ENCODE data around the gene USP9X. TPM values are rescaled to one million over a fixed set of nuclear protein-coding genes. Genes with fewer than 3 reads are reported as not detected.

USP9X gene
- total RNA-seq, 1 donor from 2014 or later = 72.4 TPM

DNA sequence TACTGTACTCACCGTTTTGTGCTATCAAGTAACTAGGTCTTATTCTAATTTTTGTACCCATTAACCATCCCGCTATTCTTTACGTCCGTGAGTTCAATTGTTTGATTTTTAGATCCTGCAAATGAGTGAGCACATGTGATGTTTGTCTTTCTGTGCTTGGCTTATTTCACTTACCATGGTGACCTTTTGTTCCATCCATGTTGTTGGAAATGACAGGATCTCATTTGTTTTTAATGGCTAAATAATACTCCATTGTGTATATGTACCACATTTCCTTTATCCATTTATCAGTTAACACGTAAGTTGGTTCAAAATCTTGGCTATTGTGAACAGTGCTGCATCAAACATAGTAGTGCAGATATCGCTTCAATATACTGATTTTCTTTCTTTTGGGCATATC lies 48.3 kb downstream of the USP9X start:
- intact Hi-C loops (cut with DNase I) = no loop called here
- TF ChIP-seq POLR2AphosphoS5 (IDR thresholded peaks at IDR 0.05; ENCODE audit: insufficient read depth in 1 of 2, low read depth in 1 of 2) (no peak), POLR2A (IDR thresholded peaks at IDR 0.05) (no peak)
- TF ChIP-seq, protein P1, sequence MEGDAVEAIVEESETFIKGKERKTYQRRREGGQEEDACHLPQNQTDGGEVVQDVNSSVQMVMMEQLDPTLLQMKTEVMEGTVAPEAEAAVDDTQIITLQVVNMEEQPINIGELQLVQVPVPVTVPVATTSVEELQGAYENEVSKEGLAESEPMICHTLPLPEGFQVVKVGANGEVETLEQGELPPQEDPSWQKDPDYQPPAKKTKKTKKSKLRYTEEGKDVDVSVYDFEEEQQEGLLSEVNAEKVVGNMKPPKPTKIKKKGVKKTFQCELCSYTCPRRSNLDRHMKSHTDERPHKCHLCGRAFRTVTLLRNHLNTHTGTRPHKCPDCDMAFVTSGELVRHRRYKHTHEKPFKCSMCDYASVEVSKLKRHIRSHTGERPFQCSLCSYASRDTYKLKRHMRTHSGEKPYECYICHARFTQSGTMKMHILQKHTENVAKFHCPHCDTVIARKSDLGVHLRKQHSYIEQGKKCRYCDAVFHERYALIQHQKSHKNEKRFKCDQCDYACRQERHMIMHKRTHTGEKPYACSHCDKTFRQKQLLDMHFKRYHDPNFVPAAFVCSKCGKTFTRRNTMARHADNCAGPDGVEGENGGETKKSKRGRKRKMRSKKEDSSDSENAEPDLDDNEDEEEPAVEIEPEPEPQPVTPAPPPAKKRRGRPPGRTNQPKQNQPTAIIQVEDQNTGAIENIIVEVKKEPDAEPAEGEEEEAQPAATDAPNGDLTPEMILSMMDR (IDR thresholded peaks at IDR 0.05) = no peak
- Histone ChIP-seq H3K27ac (no peak overlapping the region), H3K27me3 (no peaks in the 10 kb centered on the region), H3K4me3 (no peak overlapping the region), H3K4me1 (no peaks in the 10 kb centered on the region), H3K9me3 (no peaks in the 10 kb centered on the region), H3K36me3 (peaks cover 0 to 29% of the 10 kb centered on the region in 2 donors)
- no peak for DNase-seq (ENCODE audit: extremely low spot score in 2 of 2)

DNA sequence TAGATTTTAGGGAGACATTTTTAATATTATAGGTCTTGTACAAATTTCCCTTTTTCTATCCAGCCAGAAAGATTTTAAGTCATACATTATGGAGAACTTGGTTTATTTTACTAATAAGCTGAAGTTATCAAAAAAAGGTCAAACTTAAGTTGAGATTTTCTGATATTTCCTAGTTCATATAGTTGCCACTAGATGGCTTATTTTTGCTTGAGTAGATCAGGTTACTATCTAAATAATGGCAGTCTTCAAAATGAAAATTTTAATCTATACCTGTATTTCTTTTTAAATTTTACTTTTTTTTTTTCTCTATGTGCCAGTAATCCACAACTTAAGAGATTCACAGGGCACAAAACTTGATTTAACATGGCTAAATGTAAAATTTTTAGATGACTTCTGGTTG lies 52.3 kb downstream of the USP9X start:
- intact Hi-C loops (cut with DNase I) = no loop called here
- Histone ChIP-seq H3K36me3 (peaks cover 0 to 36% of the 10 kb centered on the region in 2 donors), H3K4me3 (no peak overlapping the region), H3K9me3 (no peaks in the 10 kb centered on the region), H3K27me3 (no peaks in the 10 kb centered on the region), H3K27ac (no peak overlapping the region), H3K4me1 (no peaks in the 10 kb centered on the region)
- no peak for DNase-seq (ENCODE audit: extremely low spot score in 2 of 2)
- TF ChIP-seq, protein P1 (IDR thresholded peaks at IDR 0.05) = no peak
- TF ChIP-seq POLR2A (IDR thresholded peaks at IDR 0.05) = no peak

DNA sequence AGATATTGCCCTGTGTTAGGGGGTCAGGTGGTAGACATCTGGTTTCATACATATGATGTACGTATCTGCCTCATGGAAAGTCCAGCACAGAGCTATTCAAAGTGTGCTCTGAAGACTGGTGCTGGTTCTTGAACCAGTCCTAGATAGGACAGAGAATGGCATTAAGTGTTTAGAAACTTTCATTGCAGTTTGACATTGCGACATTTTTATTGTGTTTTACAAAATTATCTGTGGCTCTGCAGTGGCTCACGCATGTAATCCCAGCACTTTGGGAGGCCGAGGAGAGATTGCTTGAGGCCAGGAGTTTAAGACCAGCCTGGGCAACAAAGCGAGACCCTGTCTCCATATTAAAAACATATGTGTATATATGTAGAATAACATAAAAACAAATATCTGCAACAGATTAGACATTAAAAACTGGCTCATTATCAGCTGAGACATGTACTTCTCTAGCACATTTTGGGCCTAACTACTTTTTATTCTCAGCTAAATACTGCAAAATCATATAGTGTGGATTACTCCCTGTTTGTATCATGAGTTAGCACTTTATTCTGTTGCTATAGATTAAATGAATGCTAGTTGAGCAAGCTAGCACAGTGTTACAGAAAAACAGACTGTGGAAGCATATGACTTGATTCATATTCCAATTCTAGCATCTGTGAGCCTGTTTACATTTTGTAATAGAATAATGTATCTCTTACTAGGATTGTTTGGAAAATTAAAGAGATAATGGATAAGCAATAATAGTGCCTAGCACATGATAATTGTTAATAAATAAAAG lies 57.1 kb downstream of the USP9X start:
- Histone ChIP-seq H3K27ac (no peak overlapping the region), H3K4me1 (no peaks in the 10 kb centered on the region), H3K36me3 (peaks cover 0 to 42% of the 10 kb centered on the region in 2 donors), H3K9me3 (no peaks in the 10 kb centered on the region), H3K4me3 (no peak overlapping the region), H3K27me3 (no peaks in the 10 kb centered on the region)
- no peak for TF ChIP-seq POLR2AphosphoS5 (IDR thresholded peaks at IDR 0.05; ENCODE audit: insufficient read depth in 1 of 2, low read depth in 1 of 2)
- TF ChIP-seq, protein P1 (IDR thresholded peaks at IDR 0.05) = no peak
- TF ChIP-seq POLR2A (IDR thresholded peaks at IDR 0.05) = no peak
- intact Hi-C loops (cut with DNase I) = no loop called here
- no peak for DNase-seq (ENCODE audit: extremely low spot score in 2 of 2)

DNA sequence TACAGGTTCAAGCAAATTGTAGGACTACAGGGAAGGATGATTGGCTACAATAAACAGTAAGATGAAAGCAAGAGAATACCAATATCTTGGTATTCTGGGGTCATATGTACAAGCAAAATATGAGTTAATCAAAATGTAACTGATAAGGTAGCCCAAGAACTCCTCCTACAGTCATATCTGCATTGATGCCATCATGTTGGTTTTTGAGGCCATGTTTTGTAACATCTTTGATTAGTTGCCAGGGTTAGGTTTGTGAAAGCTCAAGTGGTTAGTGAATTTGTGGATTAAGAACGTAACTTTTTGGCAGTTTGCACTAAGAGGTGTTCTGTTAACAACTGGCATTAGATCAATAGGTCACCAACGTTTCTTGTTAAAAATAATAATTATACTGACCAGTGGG lies 59.6 kb downstream of the USP9X start:
- H3K27ac ChIP-seq = no peak overlapping the region
- TF ChIP-seq, protein P1 (IDR thresholded peaks at IDR 0.05) = no peak
- TF ChIP-seq POLR2A (IDR thresholded peaks at IDR 0.05) (no peak), POLR2AphosphoS5 (IDR thresholded peaks at IDR 0.05; ENCODE audit: insufficient read depth in 1 of 2, low read depth in 1 of 2) (no peak)
- H3K36me3 ChIP-seq = peaks cover 0 to 65% of the 10 kb centered on the region in 2 donors
- H3K4me1 ChIP-seq = no peaks in the 10 kb centered on the region
- intact Hi-C loops (cut with DNase I) = no loop called here
- no peak overlapping the region for H3K4me3 ChIP-seq
- H3K9me3 ChIP-seq = no peaks in the 10 kb centered on the region
- DNase-seq (ENCODE audit: extremely low spot score in 2 of 2) = no peak
- no peaks in the 10 kb centered on the region for H3K27me3 ChIP-seq

DNA sequence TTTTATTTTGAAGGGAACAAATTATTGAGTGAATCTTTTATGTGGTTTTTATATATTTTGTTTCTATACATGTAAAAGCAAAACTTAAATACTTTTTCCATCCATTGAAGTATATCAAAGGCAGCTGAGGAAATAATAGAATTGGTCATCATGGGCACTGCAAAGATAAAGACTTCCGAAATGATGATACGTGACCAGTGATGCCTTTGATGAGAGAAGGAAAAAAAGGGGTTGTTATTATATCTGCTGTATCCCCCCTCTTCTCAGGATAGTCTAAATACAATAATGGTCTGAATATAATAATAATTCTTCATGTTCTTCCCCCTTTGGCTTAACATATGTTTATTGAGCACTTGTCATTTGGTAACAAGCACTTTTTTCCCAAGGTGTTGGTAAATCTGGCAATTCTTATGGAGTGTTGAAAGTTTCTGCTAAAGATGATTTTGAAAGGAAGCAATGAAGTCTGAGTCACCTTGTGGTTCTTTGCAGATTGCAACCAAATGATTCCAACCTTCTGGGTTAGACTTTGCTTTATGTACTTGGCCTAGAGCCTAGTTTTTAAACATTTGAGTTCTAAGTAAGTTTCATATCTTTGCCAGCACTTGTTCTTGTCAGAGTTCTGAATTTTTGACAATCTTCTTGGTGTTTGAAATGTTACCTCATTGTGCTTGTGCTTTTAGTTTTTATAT lies 60.8 kb downstream of the USP9X start:
- DNase-seq (ENCODE audit: extremely low spot score in 2 of 2) = no peak
- Histone ChIP-seq H3K27me3 (no peaks in the 10 kb centered on the region), H3K4me1 (no peaks in the 10 kb centered on the region), H3K27ac (no peak overlapping the region), H3K9me3 (no peaks in the 10 kb centered on the region), H3K4me3 (no peak overlapping the region), H3K36me3 (peaks cover 0 to 55% of the 10 kb centered on the region in 2 donors)
- TF ChIP-seq, protein P1 (IDR thresholded peaks at IDR 0.05) = no peak
- TF ChIP-seq POLR2A (IDR thresholded peaks at IDR 0.05) (no peak), POLR2AphosphoS5 (IDR thresholded peaks at IDR 0.05; ENCODE audit: insufficient read depth in 1 of 2, low read depth in 1 of 2) (no peak)
- intact Hi-C loops (cut with DNase I) = no loop called here

Data from vagina (tissue), 2 donors.